Glutamatergic neuron (in vitro differentiated cells): Measurements from ENCODE around the gene B4GALT1. TPM values are rescaled to one million over a fixed set of nuclear protein-coding genes. Genes with fewer than 3 reads are reported as not detected.

Experiments used
- DNase-seq: peaks from one replicate; pipeline ENCODE4 v3.0.0; 2022
- H3K27ac Mint-ChIP-seq: one replicate; pipeline ENCODE4 v1.8.0; 2020; ENCODE audit warnings: mild to moderate bottlenecking, mixed read lengths, inconsistent platforms; ENCODE audit not compliant: unreplicated experiment
- H3K27me3 Mint-ChIP-seq: one replicate; pipeline ENCODE4 v1.8.0; 2020; ENCODE audit warnings: mild to moderate bottlenecking, moderate library complexity, mixed read lengths, inconsistent platforms; ENCODE audit not compliant: unreplicated experiment
- H3K36me3 Mint-ChIP-seq: one replicate; pipeline ENCODE4 v1.8.0; 2020; ENCODE audit warnings: mild to moderate bottlenecking, mixed read lengths, inconsistent platforms; ENCODE audit not compliant: unreplicated experiment
- H3K4me1 Mint-ChIP-seq: one replicate; pipeline ENCODE4 v1.8.0; 2020; ENCODE audit warnings: mild to moderate bottlenecking, low read depth, mixed read lengths, inconsistent platforms; ENCODE audit not compliant: unreplicated experiment
- H3K4me3 Mint-ChIP-seq: one replicate; pipeline ENCODE4 v1.8.0; 2020; ENCODE audit warnings: mild to moderate bottlenecking, mixed read lengths, inconsistent platforms; ENCODE audit not compliant: unreplicated experiment
- H3K9me3 Mint-ChIP-seq: one replicate; pipeline ENCODE4 v1.8.0; 2020; ENCODE audit warnings: mild to moderate bottlenecking, moderate library complexity, mixed read lengths, inconsistent platforms; ENCODE audit not compliant: unreplicated experiment
- CTCF ChIP-seq: fragments of 200-600 bp; sonication (generic); IDR thresholded peaks from one replicate; pipeline ENCODE4 v1.5.0; 2021; ENCODE audit not compliant: partially characterized antibody, unreplicated experiment
- total RNA-seq: library from RNA; stranded (reverse); fragmentation: NEBNext Ultra II Directional; extraction: Animal tissue kit (Norgen Biotek cat#: 25700); gene quantifications from one replicate; pipeline ENCODE4 v1.2.1, GENCODE V29; 2021; ENCODE audit not compliant: unreplicated experiment

B4GALT1 gene
- total RNA-seq, 1 donor from 2014 or later, result 5.4 TPM

DNA sequence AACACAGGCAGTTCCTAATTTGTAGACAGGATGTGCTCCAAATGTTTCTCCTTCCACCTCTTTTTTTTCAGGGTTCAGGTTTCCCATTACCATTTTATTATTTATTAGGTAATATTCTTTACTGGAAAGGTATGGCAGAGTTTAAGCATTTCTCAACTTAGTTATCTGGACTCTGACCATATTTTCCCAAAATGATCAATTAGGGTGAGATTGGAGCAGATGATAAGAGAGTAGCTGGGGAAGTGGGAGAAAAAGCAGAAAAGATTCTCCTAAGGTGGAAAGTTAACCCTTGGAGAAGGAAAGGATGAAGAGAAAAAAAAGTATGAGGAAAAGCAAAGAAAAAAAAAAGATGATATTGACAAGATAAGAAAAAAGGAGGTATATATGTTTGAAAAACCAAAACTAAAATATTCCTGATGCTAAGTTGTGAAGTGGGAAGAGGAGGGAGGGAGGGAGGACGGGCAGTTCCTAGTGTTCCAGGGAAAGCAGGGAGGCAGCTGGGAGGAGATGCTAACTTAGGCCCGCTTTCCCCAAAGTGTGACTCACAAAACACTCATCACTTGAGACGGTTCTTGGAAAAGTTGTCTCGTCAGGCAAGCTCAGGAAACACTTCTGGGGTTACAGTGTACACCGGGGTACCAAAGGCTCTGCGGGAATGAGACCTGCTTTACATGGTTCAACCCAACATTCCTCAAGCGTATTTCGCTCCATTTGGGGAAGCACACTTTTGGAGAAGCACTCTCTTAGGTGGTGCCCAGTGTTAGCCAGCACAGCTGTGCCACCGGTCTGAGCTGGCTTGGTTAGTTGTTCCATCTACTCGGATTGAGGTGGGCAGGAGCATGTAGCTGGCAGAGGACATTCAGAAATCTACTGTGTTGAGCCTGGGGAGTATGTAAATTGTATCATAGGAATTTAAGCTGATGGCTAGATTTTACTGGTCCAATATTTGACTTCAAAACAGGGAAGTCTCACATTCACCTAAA lies 35.1 kb downstream of the B4GALT1 start:
- H3K27ac Mint-ChIP-seq, result no peak overlapping the region
- peaks cover 5% of the 10 kb centered on the region for H3K27me3 Mint-ChIP-seq
- H3K4me1 Mint-ChIP-seq, result peaks cover 5% of the 10 kb centered on the region
- peaks cover 10% of the 10 kb centered on the region for H3K36me3 Mint-ChIP-seq
- no peak overlapping the region for H3K4me3 Mint-ChIP-seq
- no peak for DNase-seq
- peaks cover 10% of the 10 kb centered on the region for H3K9me3 Mint-ChIP-seq
- no peak for TF ChIP-seq CTCF

GRCh38 chr9:33130961-33131789 lies 36.0 kb downstream of the B4GALT1 start:
- peaks cover 10% of the 10 kb centered on the region for H3K36me3 Mint-ChIP-seq
- peaks cover 5% of the 10 kb centered on the region for H3K4me1 Mint-ChIP-seq
- peaks cover 10% of the 10 kb centered on the region for H3K9me3 Mint-ChIP-seq
- TF ChIP-seq CTCF, result no peak
- H3K27me3 Mint-ChIP-seq, result peaks cover 3% of the 10 kb centered on the region
- no peak overlapping the region for H3K4me3 Mint-ChIP-seq
- no peak overlapping the region for H3K27ac Mint-ChIP-seq
- no peak for DNase-seq

DNA sequence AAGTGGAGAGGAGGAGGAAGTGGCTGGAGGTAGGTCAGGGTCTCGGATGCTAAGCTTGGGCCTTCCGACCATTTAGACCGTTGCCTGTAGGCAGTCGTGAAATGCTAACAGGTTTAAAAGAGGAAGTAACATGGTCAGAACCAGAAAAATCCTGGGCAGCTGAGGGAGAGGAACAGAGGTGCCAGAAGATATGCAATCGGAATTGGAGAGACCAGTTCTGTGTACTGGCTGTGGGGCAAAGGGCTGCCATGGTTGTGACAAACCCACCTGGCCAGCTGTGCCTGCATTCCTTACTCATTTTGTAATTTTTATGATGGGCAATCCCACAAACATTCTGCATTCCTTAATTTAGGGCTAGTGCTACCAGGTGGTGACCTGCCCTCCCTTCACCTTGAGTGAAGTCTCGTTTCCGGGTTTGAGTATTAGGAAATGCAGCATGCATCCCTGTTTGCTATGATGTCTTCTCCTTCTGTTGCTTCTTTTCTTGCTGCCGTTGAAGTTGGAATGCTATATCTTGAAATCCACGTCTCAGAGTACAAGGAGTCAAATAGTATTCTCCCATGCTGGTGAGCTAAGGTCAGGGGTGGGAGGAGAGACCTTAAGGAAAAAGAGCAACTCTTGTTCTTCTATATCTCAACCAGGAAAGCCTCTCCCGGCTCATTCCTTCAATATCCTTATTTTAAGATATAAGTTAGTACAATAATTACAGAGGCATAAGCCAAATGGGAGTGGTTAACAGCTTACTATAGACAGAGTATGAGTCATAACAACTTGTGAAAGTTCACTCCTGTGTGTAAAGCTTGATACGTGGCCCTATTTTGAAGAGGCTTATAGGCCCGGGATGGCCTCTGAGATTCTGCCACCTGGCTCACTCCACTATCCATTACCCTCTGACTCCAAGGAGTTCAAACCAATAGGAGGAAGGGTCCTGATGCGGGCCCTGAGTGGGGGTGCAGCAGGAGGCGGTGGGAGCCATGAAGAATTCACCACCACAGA lies 37.0 kb downstream of the B4GALT1 start:
- TF ChIP-seq CTCF, result no peak
- H3K27ac Mint-ChIP-seq, result peak overlapping the region; percentile 81
- no peak overlapping the region for H3K4me3 Mint-ChIP-seq
- no peak for DNase-seq
- H3K9me3 Mint-ChIP-seq, result peaks cover 7% of the 10 kb centered on the region
- H3K4me1 Mint-ChIP-seq, result peaks cover 5% of the 10 kb centered on the region
- peaks cover 3% of the 10 kb centered on the region for H3K27me3 Mint-ChIP-seq
- H3K36me3 Mint-ChIP-seq, result peaks cover 10% of the 10 kb centered on the region

DNA sequence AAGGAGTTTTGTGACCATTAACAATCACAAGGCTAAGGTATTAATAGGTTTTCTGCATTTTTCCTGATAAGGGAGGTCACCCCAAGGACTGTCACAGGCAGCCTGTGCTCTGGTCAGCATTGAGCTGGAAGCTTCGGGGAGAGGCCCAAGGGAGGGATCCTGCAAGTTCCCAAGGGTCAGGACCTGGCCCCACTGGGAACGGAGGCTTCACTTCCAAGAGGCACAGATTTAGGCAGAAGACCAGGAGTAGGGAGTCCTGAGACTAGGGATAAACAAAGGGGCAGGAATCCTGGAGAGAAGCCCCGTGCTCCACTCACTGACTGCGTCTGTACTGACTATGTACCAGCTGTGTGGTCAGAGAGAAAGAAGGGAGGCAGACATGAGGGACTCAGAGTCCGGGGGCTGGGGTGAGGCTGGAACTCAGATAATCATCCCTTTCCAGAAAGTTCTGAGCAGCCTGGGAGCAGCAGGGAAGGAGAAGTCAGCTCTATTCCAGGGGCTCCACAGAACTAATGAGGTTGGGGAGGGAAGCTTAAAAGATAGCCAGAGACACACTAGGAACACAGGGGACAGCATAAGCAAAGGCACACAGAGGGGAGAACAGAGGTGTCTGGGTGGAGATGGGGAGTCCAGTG lies 37.8 kb downstream of the B4GALT1 start:
- peaks cover 5% of the 10 kb centered on the region for H3K4me1 Mint-ChIP-seq
- TF ChIP-seq CTCF, result no peak
- no peak for DNase-seq
- peaks cover 3% of the 10 kb centered on the region for H3K27me3 Mint-ChIP-seq
- H3K27ac Mint-ChIP-seq, result peak overlapping the region; percentile 81
- peaks cover 10% of the 10 kb centered on the region for H3K36me3 Mint-ChIP-seq
- H3K4me3 Mint-ChIP-seq, result no peak overlapping the region
- peaks cover 7% of the 10 kb centered on the region for H3K9me3 Mint-ChIP-seq
